Heart right ventricle (tissue), 16 donors: Measurements from ENCODE around the gene MKS1. TPM values are rescaled to one million over a fixed set of nuclear protein-coding genes. Genes with fewer than 3 reads are reported as not detected.

Experiments
- ATAC-seq, 8 donors: fragments of 200-7000 bp; cut with Tn5 transposase; one replicate each; pipeline ENCODE4 v1.9.1; 2020; ENCODE audit warnings: mild to moderate bottlenecking in 8 of 8, moderate library complexity in 8 of 8, moderate number of reproducible peaks in 1 of 8
- DNase-seq, 2 donors: peaks; one replicate each; pipeline ENCODE4 v3.0.0-alpha.2; 2020
- H3K27ac ChIP-seq, 10 donors: fragments of 200-600 bp; sonication (generic) in 2 of 10; one replicate each; pipeline versions ENCODE4 v1.5.0 to v1.8.0; 2020 to 2022; ENCODE audit warnings: mild to moderate bottlenecking in 3 of 10
- H3K27me3 ChIP-seq, 7 donors: fragments of 200-600 bp; one replicate each; pipeline ENCODE4 v1.8.0; 2021 to 2022; ENCODE audit warnings: mild to moderate bottlenecking in 2 of 7
- H3K36me3 ChIP-seq, 9 donors: fragments of 200-600 bp; sonication (generic) in 1 of 9; one replicate each; pipeline versions ENCODE4 v1.5.0 to v1.8.0; 2020 to 2022; ENCODE audit warnings: mild to moderate bottlenecking in 2 of 9
- H3K4me1 ChIP-seq, 9 donors: fragments of 200-600 bp; sonication (generic) in 1 of 9; one replicate each; pipeline versions ENCODE4 v1.5.0 to v1.8.0; 2020 to 2022; ENCODE audit warnings: mild to moderate bottlenecking in 4 of 9
- H3K4me3 ChIP-seq, 10 donors: fragments of 200-600 bp; sonication (generic) in 2 of 10; one replicate each; pipeline versions ENCODE4 v1.5.0 to v1.8.0; 2020 to 2022; ENCODE audit warnings: mild to moderate bottlenecking in 7 of 10, moderate library complexity in 2 of 10
- H3K9me3 ChIP-seq, 11 donors: fragments of 200-600 bp in 10 of 11; sonication (generic) in 2 of 11; one replicate each; pipeline versions ENCODE4 v1.5.0 to v1.8.0; 2013 to 2022; ENCODE audit warnings: mild to moderate bottlenecking in 2 of 11, control low read depth in 1 of 11, moderate library complexity in 1 of 11
- WGBS, 2 donors: extraction: QIAGEN DNeasy Blood & Tissue Kit; methylation state at CpG; one replicate each; pipeline ENCODE4 v1.1.7; 2013; ENCODE audit warnings: inconsistent platforms in 1 of 2; 5-methylcytosine and 5-hydroxymethylcytosine counted together
- intact Hi-C, 10 donors: fragments of 100-400 bp; cut with DNase I; formaldehyde crosslinking; loops; one replicate each; pipeline versions ENCODE4 v1.11.1 to v1.14.2; 2022
- polyA plus RNA-seq, 2 donors: library from polyadenylated mRNA; stranded (reverse); fragments of 200-250 nt; gene quantifications; one replicate each; pipeline ENCODE4 v1.2.3, GENCODE V29; 2013
- total RNA-seq, 10 donors: library from RNA; stranded (reverse); fragmentation: NEBNext Ultra II Directional in 3 of 10; extraction: Animal tissue kit (Norgen Biotek cat#: 25700) in 3 of 10; gene quantifications; one replicate each; pipeline versions ENCODE4 v1.2.1 to v1.2.4, GENCODE V29; 2021 to 2023
- TF ChIP-seq, protein P1 (sequence below), 9 donors: fragments of 200-600 bp; sonication (generic) in 2 of 9; IDR thresholded peaks; one replicate each; pipeline versions ENCODE4 v1.5.0 to v1.8.0; 2021 to 2022; ENCODE audit warnings: antibody characterized with exemption in 9 of 9, mild to moderate bottlenecking in 5 of 9, moderate library complexity in 1 of 9
- donor health status: Arrhythmogenic right ventricular cardiomyopathy.
- donor health status: ischemic (EF 13 %, LVEDD 7.1; RV severe dilation, severe dysfunction).
- donor health status: healthy with polysubstance abuse.
- donor health status: DM: no; HTN: yes; CAD: no.
- donor health status: DM: no; HTN: no; CAD: no.
- donor health status: ischemic (EF 25% LVEDD 6.9; RV normal size, moderate dysfunction).
- donor health status: ischemic (EF 25% LVEDD 5.7; RV mildly dilated, moderate dysfunction).
- donor health status: healthy.
- donor health status: DM: yes; HTN: yes; CAD: no.
- donor health status: Ischemic cardiomyopathy.
- donor health status: ischemic (EF 35%, LVEDD 5.7; RV mildly dilated, moderate dysfunction).
- donor health status: nonischemic (EF 11% LVEDD 7.7; RV severe dilation, severe dysfunction).
- donor health status: DM: yes; HTN: yes; CAD: no.
- donor health status: PGD.
- donor health status: ischemic (EF 29% LVEDD 5.4; RV normal size, mild dysfunction).
- donor health status: nonischemic (EF 23%, LVEDD 6.1; RV moderate dilation, normal function).

The MKS1 gene
- total and polyA plus RNA-seq, 12 donors = 5.3 to 12.9 (median 9.2) TPM

- Histone ChIP-seq H3K4me1 (peaks cover 0 to 17% (median 0%) of the 10 kb centered on the region in 9 donors), H3K27ac (no peak overlapping the region), H3K4me3 (no peak overlapping the region), H3K36me3 (no peaks in the 10 kb centered on the region), H3K27me3 (peaks cover 0 to 81% (median 71%) of the 10 kb centered on the region in 7 donors), H3K9me3 (no peaks in the 10 kb centered on the region)
- TF ChIP-seq, protein P1, sequence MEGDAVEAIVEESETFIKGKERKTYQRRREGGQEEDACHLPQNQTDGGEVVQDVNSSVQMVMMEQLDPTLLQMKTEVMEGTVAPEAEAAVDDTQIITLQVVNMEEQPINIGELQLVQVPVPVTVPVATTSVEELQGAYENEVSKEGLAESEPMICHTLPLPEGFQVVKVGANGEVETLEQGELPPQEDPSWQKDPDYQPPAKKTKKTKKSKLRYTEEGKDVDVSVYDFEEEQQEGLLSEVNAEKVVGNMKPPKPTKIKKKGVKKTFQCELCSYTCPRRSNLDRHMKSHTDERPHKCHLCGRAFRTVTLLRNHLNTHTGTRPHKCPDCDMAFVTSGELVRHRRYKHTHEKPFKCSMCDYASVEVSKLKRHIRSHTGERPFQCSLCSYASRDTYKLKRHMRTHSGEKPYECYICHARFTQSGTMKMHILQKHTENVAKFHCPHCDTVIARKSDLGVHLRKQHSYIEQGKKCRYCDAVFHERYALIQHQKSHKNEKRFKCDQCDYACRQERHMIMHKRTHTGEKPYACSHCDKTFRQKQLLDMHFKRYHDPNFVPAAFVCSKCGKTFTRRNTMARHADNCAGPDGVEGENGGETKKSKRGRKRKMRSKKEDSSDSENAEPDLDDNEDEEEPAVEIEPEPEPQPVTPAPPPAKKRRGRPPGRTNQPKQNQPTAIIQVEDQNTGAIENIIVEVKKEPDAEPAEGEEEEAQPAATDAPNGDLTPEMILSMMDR (IDR thresholded peaks at IDR 0.05) = no peak
- DNase-seq = no peak
- ATAC-seq = no peak
- 70 to 73% methylated on average over 2 of the region's 2 CpGs for WGBS, 2 donors
- intact Hi-C loops = loop anchor here in 1 of 10 donors (10.0 kb wide), 1 partner anchor 58 kb away; no protein-coding TSS in a partner anchor
Observed at GRCh38 chr17:58236394-58236793, 17.3 kb upstream of the MKS1 start.

- ATAC-seq (no peak), DNase-seq (no peak)
- Histone ChIP-seq H3K9me3 (no peaks in the 10 kb centered on the region), H3K4me1 (peaks cover 0 to 19% (median 0%) of the 10 kb centered on the region in 9 donors), H3K4me3 (no peak overlapping the region), H3K36me3 (no peaks in the 10 kb centered on the region), H3K27ac (no peak overlapping the region), H3K27me3 (peaks cover 0 to 80% (median 67%) of the 10 kb centered on the region in 7 donors)
- TF ChIP-seq, protein P1 (IDR thresholded peaks at IDR 0.05) = no peak
- intact Hi-C loops = loop anchor here in 1 of 10 donors (10.0 kb wide), 1 partner anchor 59 kb away; no protein-coding TSS in a partner anchor
- 45 to 71% methylated on average over 1 of the region's 1 CpG for WGBS, 2 donors
Observed at GRCh38 chr17:58235821-58236220, 16.8 kb upstream of the MKS1 start.

- Histone ChIP-seq H3K9me3 (no peaks in the 10 kb centered on the region), H3K36me3 (no peaks in the 10 kb centered on the region), H3K27me3 (peaks cover 0 to 80% (median 63%) of the 10 kb centered on the region in 7 donors), H3K4me1 (peaks cover 0 to 19% (median 0%) of the 10 kb centered on the region in 9 donors), H3K27ac (no peak overlapping the region), H3K4me3 (no peak overlapping the region)
- no peak for ATAC-seq
- DNase-seq = no peak
- 82 to 88% methylated on average over 3 of the region's 3 CpGs for WGBS, 2 donors
- TF ChIP-seq, protein P1 (IDR thresholded peaks at IDR 0.05) = no peak
- intact Hi-C loops = loop anchor here in 1 of 10 donors (10.0 kb wide), 1 partner anchor 60 kb away; no protein-coding TSS in a partner anchor
Observed at GRCh38 chr17:58234512-58234911, 15.5 kb upstream of the MKS1 start.

- peaks cover 0 to 19% (median 0%) of the 10 kb centered on the region in 9 donors for H3K4me1 ChIP-seq
- no peak overlapping the region for H3K27ac ChIP-seq
- WGBS, 2 donors = 78 to 79% methylated on average over 3 of the region's 3 CpGs
- no peaks in the 10 kb centered on the region for H3K36me3 ChIP-seq
- H3K9me3 ChIP-seq = no peaks in the 10 kb centered on the region
- peak in 1 of 8 donors; percentile 34 for ATAC-seq
- TF ChIP-seq, protein P1 (IDR thresholded peaks at IDR 0.05) = no peak
- intact Hi-C loops = loop anchor here in 1 of 10 donors (10.0 kb wide), 1 partner anchor 61 kb away; no protein-coding TSS in a partner anchor
- no peak for DNase-seq
- peaks cover 0 to 80% (median 58%) of the 10 kb centered on the region in 7 donors for H3K27me3 ChIP-seq
- H3K4me3 ChIP-seq = no peak overlapping the region
Observed at GRCh38 chr17:58233543-58233942, 14.5 kb upstream of the MKS1 start.
